HEK293T (cell line): ENCODE measurements around the gene SCUBE3.

Source experiments
- ARNT ChIP-seq: fragments of 450-650 bp; IDR thresholded peaks from 2 replicates; pipeline ENCODE4 v1.6.1; 2017; ENCODE audit warnings: mild to moderate bottlenecking
- BHLHE40 ChIP-seq: fragments of 450-650 bp; IDR thresholded peaks from 2 replicates; pipeline ENCODE4 v1.6.1; 2016; ENCODE audit warnings: mild to moderate bottlenecking, moderate library complexity, borderline replicate concordance
- FOXA1 ChIP-seq: fragments of 450-650 bp; IDR thresholded peaks from 2 replicates; pipeline ENCODE4 v1.6.1; 2016; ENCODE audit warnings: mild to moderate bottlenecking
- HDGF ChIP-seq: fragments of 450-650 bp; IDR thresholded peaks from 2 replicates; pipeline ENCODE4 v1.6.1; 2017; ENCODE audit warnings: antibody characterized with exemption, borderline replicate concordance
- L3MBTL2 ChIP-seq: fragments of 450-650 bp; conservative IDR thresholded peaks from 2 replicates; pipeline ENCODE4 v1.6.1; 2016; ENCODE audit warnings: mild to moderate bottlenecking
- LEF1 ChIP-seq: fragments of 450-650 bp; IDR thresholded peaks from 2 replicates; pipeline ENCODE4 v1.6.1; 2017; ENCODE audit warnings: mild to moderate bottlenecking, borderline replicate concordance
- NFRKB ChIP-seq: fragments of 450-650 bp; IDR thresholded peaks from 2 replicates; pipeline ENCODE4 v1.6.1; 2016; ENCODE audit warnings: mild to moderate bottlenecking, moderate library complexity
- SP1 ChIP-seq: fragments of 450-650 bp; IDR thresholded peaks from 2 replicates; pipeline ENCODE4 v1.6.1; 2017
- SUZ12 ChIP-seq: fragments of 450-650 bp; IDR thresholded peaks from 2 replicates; pipeline ENCODE4 v1.6.1; 2016; ENCODE audit warnings: mild to moderate bottlenecking
- TARDBP ChIP-seq: fragments of 450-650 bp; IDR thresholded peaks from 2 replicates; pipeline ENCODE4 v1.6.1; 2016
- TF ChIP-seq, protein P1 (sequence below): fragments of 450-650 bp; IDR thresholded peaks from 2 replicates; pipeline ENCODE4 v1.6.1; 2016

GRCh38 chr6:35216851-35217811 is 3.4 kb downstream of the SCUBE3 start:
- TF ChIP-seq BHLHE40 (no peak), TARDBP (no peak), SUZ12 (no peak), NFRKB (no peak), FOXA1 (no peak), LEF1 (no peak), SP1 (no peak), HDGF (no peak), L3MBTL2 (no peak), ARNT (no peak)
- TF ChIP-seq, protein P1, sequence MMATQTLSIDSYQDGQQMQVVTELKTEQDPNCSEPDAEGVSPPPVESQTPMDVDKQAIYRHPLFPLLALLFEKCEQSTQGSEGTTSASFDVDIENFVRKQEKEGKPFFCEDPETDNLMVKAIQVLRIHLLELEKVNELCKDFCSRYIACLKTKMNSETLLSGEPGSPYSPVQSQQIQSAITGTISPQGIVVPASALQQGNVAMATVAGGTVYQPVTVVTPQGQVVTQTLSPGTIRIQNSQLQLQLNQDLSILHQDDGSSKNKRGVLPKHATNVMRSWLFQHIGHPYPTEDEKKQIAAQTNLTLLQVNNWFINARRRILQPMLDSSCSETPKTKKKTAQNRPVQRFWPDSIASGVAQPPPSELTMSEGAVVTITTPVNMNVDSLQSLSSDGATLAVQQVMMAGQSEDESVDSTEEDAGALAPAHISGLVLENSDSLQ, result no peak
